Fibroblast of skin of right quadriceps (primary cell): ENCODE results near the gene MATN3.

Experiments
- DNase-seq: peaks from one replicate; pipeline ENCODE4 v3.0.0-alpha.2; 2013

MATN3 gene

DNA sequence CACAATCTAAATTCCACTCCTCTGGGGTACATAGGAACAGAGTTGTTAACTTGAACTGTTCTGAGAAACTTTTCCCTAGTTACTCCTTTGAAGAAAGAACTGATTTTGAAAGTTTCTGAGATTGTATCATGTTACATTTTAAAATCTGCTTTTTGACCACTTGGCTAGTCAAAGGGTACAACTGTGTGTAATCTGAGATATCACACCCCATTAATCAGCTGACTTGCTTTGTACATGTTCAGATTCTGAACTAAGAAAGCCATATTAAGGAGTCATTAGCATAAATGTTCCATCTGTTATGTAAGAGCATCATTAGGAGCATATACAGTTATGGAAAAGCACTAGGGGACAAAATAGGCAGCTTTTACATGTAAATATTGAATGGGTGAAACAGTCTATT, 18.7 kb downstream of the MATN3 start:
- no peak for DNase-seq

DNA sequence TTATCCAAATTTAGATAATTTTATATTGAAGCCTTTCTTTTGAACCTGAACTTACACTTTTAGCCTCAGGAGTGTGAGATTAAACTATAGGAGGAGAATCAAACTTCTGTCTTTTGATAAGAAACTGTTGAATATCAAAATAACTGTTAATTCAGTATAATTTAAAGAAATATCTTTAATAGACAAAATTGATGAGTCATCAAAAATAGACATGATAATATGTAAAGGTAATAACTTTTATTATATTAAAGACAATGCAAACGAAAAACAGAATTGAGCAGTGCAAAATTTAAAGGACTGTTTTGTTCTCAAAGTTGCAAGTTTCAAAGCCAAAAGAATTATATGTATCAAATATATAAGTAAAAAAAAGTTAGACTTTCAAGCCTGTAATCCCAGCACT, 20.6 kb downstream of the MATN3 start:
- no peak for DNase-seq

DNA sequence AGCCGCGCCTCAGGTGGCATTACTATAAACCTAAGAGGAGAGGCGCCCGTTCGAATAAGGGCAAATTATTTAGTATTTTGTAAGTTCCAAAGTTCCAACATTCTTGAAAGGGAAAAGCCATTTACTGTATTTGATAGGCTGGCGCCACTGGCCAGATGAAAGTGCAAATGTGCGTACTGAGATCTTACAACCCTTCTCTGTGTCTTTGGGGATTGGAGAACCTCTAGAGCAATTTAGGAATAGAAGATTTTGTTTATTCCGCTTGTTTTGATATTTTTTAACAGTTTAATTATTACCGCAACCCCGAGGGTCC, 22.1 kb downstream of the MATN3 start:
- DNase-seq, result no peak

GRCh38 chr2:19989667-19990415, 22.6 kb downstream of the MATN3 start, which contains the start of gene WDR35:
Gene WDR35 (minus strand): TSS chr2:19990105. CDS start chr2:19990015, 90 bp downstream.
- DNase-seq, result peak; percentile 86

GRCh38 chr2:19989342-19989666, 23.2 kb downstream of the MATN3 start:
- DNase-seq, result no peak

DNA sequence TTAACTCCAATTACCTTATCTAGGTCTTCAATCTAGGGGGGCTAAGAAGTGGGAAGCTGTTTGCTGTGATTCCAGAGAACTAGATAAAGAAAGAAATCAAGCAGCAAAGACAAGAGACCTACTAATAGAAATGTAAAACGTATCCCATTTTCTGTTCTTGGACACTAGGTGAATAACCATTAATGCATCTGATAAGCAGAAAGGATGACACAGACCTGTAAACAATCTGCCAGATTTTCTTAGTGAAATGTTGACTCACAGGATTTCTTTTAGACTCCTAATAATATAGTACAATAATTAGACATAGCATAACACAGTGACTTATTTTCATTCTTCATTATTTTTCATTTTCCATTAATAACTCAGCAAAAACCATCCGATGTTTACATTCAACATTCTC, 23.9 kb downstream of the MATN3 start:
- DNase-seq, result no peak

GRCh38 chr2:19987936-19988335, 24.5 kb downstream of the MATN3 start:
- DNase-seq, result no peak

- peak; percentile 6 for DNase-seq
Observed at GRCh38 chr2:19982268-19982667, 30.2 kb downstream of the MATN3 start.

GRCh38 chr2:19979932-19980331, 32.5 kb downstream of the MATN3 start:
- DNase-seq, result no peak

- DNase-seq, result no peak
Observed at GRCh38 chr2:19973466-19973865, 39.0 kb downstream of the MATN3 start.

GRCh38 chr2:19971691-19972090, 40.8 kb downstream of the MATN3 start:
- no peak for DNase-seq

DNA sequence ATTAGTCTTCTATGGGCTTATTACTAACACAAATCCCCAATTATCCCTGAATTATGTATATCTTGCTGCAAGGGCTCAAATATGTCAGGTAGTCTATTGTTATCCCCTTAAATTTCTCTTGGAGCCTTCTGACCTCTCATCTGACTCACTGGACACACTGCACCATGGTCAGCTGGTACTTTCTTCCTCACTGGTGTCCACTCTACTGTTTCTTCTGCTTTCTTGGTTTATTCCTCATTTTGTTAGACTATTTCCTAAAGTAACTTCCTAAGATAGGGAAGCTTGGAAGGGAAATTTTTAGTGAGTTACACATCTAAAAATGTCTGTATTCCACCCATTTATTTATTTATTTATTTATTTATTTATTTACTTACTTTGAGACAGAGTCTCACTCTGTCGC, 49.1 kb downstream of the MATN3 start:
- DNase-seq, result no peak

GRCh38 chr2:19955544-19956422, 56.7 kb downstream of the MATN3 start:
- DNase-seq, result peak; percentile 67

DNA sequence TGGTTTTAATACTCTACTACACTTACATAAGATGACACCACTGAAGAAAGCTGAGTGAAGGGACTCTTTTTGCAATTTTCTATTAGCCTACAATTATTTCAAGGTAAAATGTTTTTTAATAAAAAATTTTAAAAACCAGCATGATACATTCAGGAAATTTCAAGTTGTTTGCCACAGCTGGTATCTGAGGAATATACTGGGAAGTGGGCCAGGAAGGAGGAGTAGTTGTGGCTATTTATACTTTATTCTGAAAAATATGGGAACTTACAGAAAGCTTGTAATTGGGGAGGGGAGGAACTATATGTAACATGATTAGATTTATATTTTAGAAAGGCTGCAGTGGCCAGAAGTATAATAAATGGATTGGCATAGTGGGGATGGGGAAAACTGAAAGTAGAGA, 63.4 kb downstream of the MATN3 start:
- peak; percentile 59 for DNase-seq

DNA sequence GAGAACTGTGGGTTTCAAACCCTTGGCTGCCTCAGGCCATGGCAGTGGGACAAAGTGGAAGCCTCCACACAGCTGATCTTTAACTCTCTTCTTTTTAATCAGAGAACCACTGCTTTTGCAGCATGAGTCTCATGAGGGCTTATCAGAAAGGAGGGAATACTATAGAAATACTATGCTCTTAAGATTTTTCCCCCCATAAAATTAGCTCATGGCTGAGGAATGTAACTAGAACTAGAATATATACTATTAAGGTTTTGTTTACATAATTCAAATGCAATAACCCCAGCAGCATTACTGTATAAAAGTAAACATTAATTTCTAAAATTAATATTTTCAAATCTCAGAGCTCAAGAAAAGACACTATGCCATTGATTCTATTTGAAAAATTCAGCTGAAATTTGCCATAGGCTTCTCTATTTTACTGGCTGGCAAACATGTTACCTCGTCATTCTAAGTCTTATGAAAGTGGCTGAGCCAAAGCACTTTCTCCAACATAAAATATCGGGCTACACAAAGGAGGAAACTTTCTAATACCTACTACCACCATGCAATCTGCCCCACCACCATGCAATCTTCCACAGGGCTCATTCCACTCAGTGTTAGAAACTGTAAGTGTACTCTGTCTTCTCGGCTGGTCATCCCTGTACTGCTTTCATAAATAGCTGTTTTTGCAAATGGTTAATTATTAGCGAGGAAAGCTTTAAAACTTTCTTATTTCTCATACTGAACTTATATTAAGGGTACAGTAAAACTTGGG, 65.1 kb downstream of the MATN3 start:
- peak; percentile 3 for DNase-seq

- DNase-seq, result no peak
Observed at GRCh38 chr2:19944205-19944845, 68.1 kb downstream of the MATN3 start.

DNA sequence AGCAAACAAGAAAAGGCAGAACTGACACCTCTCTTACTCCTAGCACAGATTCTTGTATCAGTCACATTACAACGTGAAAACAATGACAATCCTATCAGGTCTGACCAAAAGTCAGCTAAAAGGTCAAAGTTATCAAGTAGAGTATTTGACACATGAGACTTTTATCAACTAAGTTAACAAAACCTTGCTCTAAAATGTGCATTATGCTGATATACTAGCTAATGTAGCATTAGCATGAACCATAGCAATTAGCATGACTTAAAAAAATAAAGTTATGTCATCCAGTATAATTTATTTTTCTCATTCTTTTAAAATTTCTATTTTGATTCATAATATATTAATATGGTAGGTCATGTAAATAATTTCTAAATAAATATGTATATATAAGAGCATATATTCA, 69.3 kb downstream of the MATN3 start:
- no peak for DNase-seq

- no peak for DNase-seq
Observed at GRCh38 chr2:19942199-19942598, 70.3 kb downstream of the MATN3 start.
